Measurements from ENCODE around the gene CCT5. TPM values are rescaled to one million over a fixed set of nuclear protein-coding genes. Genes with fewer than 3 reads are reported as not detected.

The CCT5 gene
- total RNA-seq (100 to 1,000 TPM; 103 to 116 TPM), polyA plus RNA-seq (100 to 1,000 TPM; 195 to 216 (median 196) TPM), total RNA-seq (62.0 to 859 (median 143) reads per million in 6 experiments)

- peaks cover 24 to 63% (median 58%) of the 10 kb centered on the region in 4 donors for H3K4me1 Mint-ChIP-seq
- peaks cover 0 to 28% (median 3%) of the 10 kb centered on the region in 3 donors for H3K36me3 Mint-ChIP-seq
- peak; percentile 81 to 97 (median 90) for DNase-seq
- H3K27me3 Mint-ChIP-seq, result no peaks in the 10 kb centered on the region
- peak within 1 kb of the TSS; percentile 97 to 100 (median 99) for H3K27ac Mint-ChIP-seq
- H3K9me3 Mint-ChIP-seq, result peaks cover 0 to 2% (median 0%) of the 10 kb centered on the region in 9 donors
- POLR2A ChIA-PET, result interaction anchor here (0.6 to 3.4 kb wide), 4 partner anchors 9 to 103 kb away, joined by 3 to 30 read pairs (median 5); partner anchors contain the start of gene MARCHF6
- ATAC-seq, result peak; percentile 74 to 78
- H3K4me3 Mint-ChIP-seq, result peak within 1 kb of the TSS; percentile 82 to 96 (median 92)
These were observed at the start of gene CCT5 for GRCh38 chr5:10249948-10250805. TSS of gene CCT5 (plus strand) at chr5:10250280. CDS start at chr5:10250341, 61 bp downstream.

GRCh38 chr5:10201223-10201868 lies 48.7 kb upstream of the CCT5 start:
- peaks cover 2 to 20% (median 15%) of the 10 kb centered on the region in 3 donors for H3K36me3 Mint-ChIP-seq
- DNase-seq (no peak), ATAC-seq (no peak)
- H3K4me1 Mint-ChIP-seq, result no peaks in the 10 kb centered on the region
- H3K27ac Mint-ChIP-seq, result no peak overlapping the region
- H3K9me3 Mint-ChIP-seq, result peaks cover 0 to 35% (median 14%) of the 10 kb centered on the region in 9 donors
- POLR2A ChIA-PET, result interaction anchor here (0.7 kb wide), 1 partner anchor 19 kb away, joined by 5 read pairs; no protein-coding TSS in a partner anchor
- no peaks in the 10 kb centered on the region for H3K27me3 Mint-ChIP-seq
- H3K4me3 Mint-ChIP-seq, result no peak overlapping the region

- H3K36me3 Mint-ChIP-seq, result peaks cover 2 to 20% (median 15%) of the 10 kb centered on the region in 3 donors
- H3K27me3 Mint-ChIP-seq, result no peaks in the 10 kb centered on the region
- no peaks in the 10 kb centered on the region for H3K4me1 Mint-ChIP-seq
- H3K9me3 Mint-ChIP-seq, result peaks cover 0 to 26% (median 10%) of the 10 kb centered on the region in 9 donors
- POLR2A ChIA-PET, result no interaction called here
- H3K4me3 Mint-ChIP-seq, result no peak overlapping the region
- DNase-seq (no peak), ATAC-seq (no peak)
- H3K27ac Mint-ChIP-seq, result peak overlapping the region in 1 of 10 donors; percentile 65
These were observed 47.8 kb upstream of the CCT5 start for GRCh38 chr5:10202089-10202910.

- H3K27me3 Mint-ChIP-seq, result no peaks in the 10 kb centered on the region
- POLR2A ChIA-PET, result no interaction called here
- H3K9me3 Mint-ChIP-seq, result peaks cover 0 to 2% (median 0%) of the 10 kb centered on the region in 9 donors
- DNase-seq (no peak), ATAC-seq (no peak)
- no peaks in the 10 kb centered on the region for H3K4me1 Mint-ChIP-seq
- no peak overlapping the region for H3K4me3 Mint-ChIP-seq
- H3K36me3 Mint-ChIP-seq, result peaks cover 0 to 16% (median 3%) of the 10 kb centered on the region in 3 donors
- no peak overlapping the region for H3K27ac Mint-ChIP-seq
These were observed 41.1 kb upstream of the CCT5 start for GRCh38 chr5:10209004-10209403.

GRCh38 chr5:10213316-10213715 lies 36.8 kb upstream of the CCT5 start:
- no peak overlapping the region for H3K4me3 Mint-ChIP-seq
- H3K9me3 Mint-ChIP-seq, result no peaks in the 10 kb centered on the region
- DNase-seq (no peak), ATAC-seq (no peak)
- no peak overlapping the region for H3K27ac Mint-ChIP-seq
- no peaks in the 10 kb centered on the region for H3K4me1 Mint-ChIP-seq
- H3K27me3 Mint-ChIP-seq, result no peaks in the 10 kb centered on the region
- POLR2A ChIA-PET, result no interaction called here
- H3K36me3 Mint-ChIP-seq, result peaks cover 0 to 8% (median 3%) of the 10 kb centered on the region in 3 donors

GRCh38 chr5:10214041-10214440 lies 36.0 kb upstream of the CCT5 start:
- ATAC-seq (no peak), DNase-seq (no peak)
- peaks cover 0 to 4% (median 3%) of the 10 kb centered on the region in 3 donors for H3K36me3 Mint-ChIP-seq
- H3K27me3 Mint-ChIP-seq, result no peaks in the 10 kb centered on the region
- H3K4me3 Mint-ChIP-seq, result no peak overlapping the region
- H3K4me1 Mint-ChIP-seq, result no peaks in the 10 kb centered on the region
- H3K27ac Mint-ChIP-seq, result no peak overlapping the region
- no peaks in the 10 kb centered on the region for H3K9me3 Mint-ChIP-seq
- POLR2A ChIA-PET, result no interaction called here

GRCh38 chr5:10215366-10215765 lies 34.7 kb upstream of the CCT5 start:
- ATAC-seq, result no peak
- POLR2A ChIA-PET, result no interaction called here
- no peak overlapping the region for H3K4me3 Mint-ChIP-seq
- H3K27ac Mint-ChIP-seq, result no peak overlapping the region
- no peaks in the 10 kb centered on the region for H3K4me1 Mint-ChIP-seq
- H3K36me3 Mint-ChIP-seq, result peaks cover 0 to 3% (median 3%) of the 10 kb centered on the region in 3 donors
- no peaks in the 10 kb centered on the region for H3K27me3 Mint-ChIP-seq
- no peaks in the 10 kb centered on the region for H3K9me3 Mint-ChIP-seq
- DNase-seq, result no peak

- no peaks in the 10 kb centered on the region for H3K9me3 Mint-ChIP-seq
- DNase-seq (no peak), ATAC-seq (no peak)
- no peak overlapping the region for H3K4me3 Mint-ChIP-seq
- H3K27me3 Mint-ChIP-seq, result no peaks in the 10 kb centered on the region
- peaks cover 0 to 3% (median 0%) of the 10 kb centered on the region in 3 donors for H3K36me3 Mint-ChIP-seq
- no peak overlapping the region for H3K27ac Mint-ChIP-seq
- H3K4me1 Mint-ChIP-seq, result no peaks in the 10 kb centered on the region
- POLR2A ChIA-PET, result no interaction called here
These were observed 34.0 kb upstream of the CCT5 start for GRCh38 chr5:10216107-10216506.

GRCh38 chr5:10218658-10219057 lies 31.4 kb upstream of the CCT5 start:
- Mint-ChIP-seq H3K27ac (no peak overlapping the region), H3K36me3 (peaks cover 4 to 12% (median 6%) of the 10 kb centered on the region in 3 donors), H3K9me3 (peaks cover 0 to 4% (median 0%) of the 10 kb centered on the region in 9 donors), H3K27me3 (no peaks in the 10 kb centered on the region), H3K4me1 (peaks cover 0 to 3% (median 0%) of the 10 kb centered on the region in 4 donors), H3K4me3 (no peak overlapping the region)
- no peak for ATAC-seq
- POLR2A ChIA-PET, result no interaction called here
- DNase-seq, result no peak

GRCh38 chr5:10219068-10219467 lies 31.0 kb upstream of the CCT5 start:
- peaks cover 0 to 5% (median under 1%) of the 10 kb centered on the region in 9 donors for H3K9me3 Mint-ChIP-seq
- no peak overlapping the region for H3K27ac Mint-ChIP-seq
- peaks cover 0 to 3% (median 0%) of the 10 kb centered on the region in 4 donors for H3K4me1 Mint-ChIP-seq
- H3K27me3 Mint-ChIP-seq, result no peaks in the 10 kb centered on the region
- H3K4me3 Mint-ChIP-seq, result no peak overlapping the region
- DNase-seq (no peak), ATAC-seq (no peak)
- POLR2A ChIA-PET, result no interaction called here
- H3K36me3 Mint-ChIP-seq, result peaks cover 8 to 17% (median 8%) of the 10 kb centered on the region in 3 donors

- Mint-ChIP-seq H3K4me3 (no peak overlapping the region), H3K27me3 (no peaks in the 10 kb centered on the region), H3K4me1 (peaks cover 0 to 3% (median 0%) of the 10 kb centered on the region in 4 donors), H3K36me3 (peaks cover 8 to 27% (median 16%) of the 10 kb centered on the region in 3 donors), H3K9me3 (peaks cover 0 to 12% (median 5%) of the 10 kb centered on the region in 9 donors), H3K27ac (no peak overlapping the region)
- DNase-seq, result no peak
- POLR2A ChIA-PET, result no interaction called here
- no peak for ATAC-seq
These were observed 29.8 kb upstream of the CCT5 start for GRCh38 chr5:10220248-10220647.

- H3K27me3 Mint-ChIP-seq, result no peaks in the 10 kb centered on the region
- peaks cover 0 to 23% (median 9%) of the 10 kb centered on the region in 9 donors for H3K9me3 Mint-ChIP-seq
These were observed 27.8 kb upstream of the CCT5 start for GRCh38 chr5:10222326-10222725.

More at GRCh38 chr5:10222326-10222725, 27.8 kb upstream of the CCT5 start:
- POLR2A ChIA-PET, result interaction anchor here (0.6 kb wide), 1 partner anchor 12 kb away, joined by 3 read pairs; no protein-coding TSS in a partner anchor
- H3K4me3 Mint-ChIP-seq, result no peak overlapping the region
- DNase-seq (no peak), ATAC-seq (no peak)
- H3K27ac Mint-ChIP-seq, result no peak overlapping the region
- peaks cover 0 to 3% (median 0%) of the 10 kb centered on the region in 4 donors for H3K4me1 Mint-ChIP-seq
- H3K36me3 Mint-ChIP-seq, result peaks cover 25 to 44% (median 29%) of the 10 kb centered on the region in 3 donors

Data from naive thymus-derived CD8-positive, alpha-beta T cell (primary cell).